ENCODE results near the gene TBCA. TPM values are rescaled to one million over a fixed set of nuclear protein-coding genes. Genes with fewer than 3 reads are reported as not detected.

Gene TBCA
- total and polyA plus RNA-seq, 2 donors (not counting 3 experiments of a cell fraction or from before 2014, with no cell fraction given): 48.2 to 206 TPM

DNA sequence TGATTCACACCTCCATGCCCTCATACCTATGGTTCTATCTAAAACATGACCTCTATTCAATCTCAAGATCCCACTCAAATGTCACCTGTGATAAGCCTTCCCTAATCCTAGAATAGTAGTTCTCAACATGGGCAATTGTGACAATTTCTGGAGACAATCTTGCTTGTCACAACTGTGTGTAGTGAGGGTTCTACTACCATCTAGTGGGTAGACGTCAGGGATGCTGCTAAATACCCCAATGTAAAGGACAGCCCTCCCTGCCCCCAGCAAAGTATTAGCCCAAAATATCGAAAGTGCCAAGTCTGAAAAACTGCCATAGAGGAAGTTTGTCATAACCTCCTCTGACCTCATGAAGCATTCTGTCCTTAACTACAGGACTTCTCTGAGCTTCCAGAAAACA lies 32.0 kb downstream of the TBCA start:
- H3K4me1 ChIP-seq (ENCODE audit: control insufficient read depth, extremely low read depth, insufficient read depth, low read length): peaks cover 12% of the 10 kb centered on the region
- H2AFZ ChIP-seq (ENCODE audit: low read depth, low read length): no peak overlapping the region
- BruUV-seq (replicated peaks): no TSS peak
- ChIA-PET POLR2A (no interaction called here), CTCF (interaction anchor here (0.9 kb wide), 1 partner anchor 8 kb away, joined by 4 read pairs; no protein-coding TSS in a partner anchor)
- H3K9ac ChIP-seq (replicated peaks; ENCODE audit: extremely low read depth, insufficient read depth, low read length): no peak overlapping the region
- dilution Hi-C loops (cut with MboI; ENCODE audit: extremely low pct_ligation_motif_present, low sequenced_read_pairs) (no loop called here), intact Hi-C loops (cut with micrococcal nuclease) (no loop called here)
- peaks cover 79% of the 10 kb centered on the region for H3K79me2 ChIP-seq (ENCODE audit: control insufficient read depth, insufficient read depth, low read length)
- no peaks in the 10 kb centered on the region for H3K27me3 ChIP-seq (ENCODE audit: control insufficient read depth in 2 of 2, insufficient read depth in 2 of 2, low read length in 2 of 2)
- H3K27ac ChIP-seq (ENCODE audit: insufficient read depth, low read depth, low read length): no peak overlapping the region
- H3K9me3 ChIP-seq (replicated peaks; ENCODE audit: control insufficient read depth, insufficient read depth, low read length): no peaks in the 10 kb centered on the region
- TF ChIP-seq, protein P1, sequence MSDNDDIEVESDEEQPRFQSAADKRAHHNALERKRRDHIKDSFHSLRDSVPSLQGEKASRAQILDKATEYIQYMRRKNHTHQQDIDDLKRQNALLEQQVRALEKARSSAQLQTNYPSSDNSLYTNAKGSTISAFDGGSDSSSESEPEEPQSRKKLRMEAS (IDR thresholded peaks at IDR 0.05; ENCODE audit: insufficient read depth, insufficient read length): no peak
- TF ChIP-seq MYC (IDR thresholded peaks at IDR 0.05; ENCODE audit: low read depth, low read length) (no peak), POLR2A (IDR thresholded peaks at IDR 0.05; ENCODE audit: low read depth, low read length) (no peak), EZH2 (IDR thresholded peaks at IDR 0.05; ENCODE audit: borderline replicate concordance, low read depth, low read length, severe bottlenecking) (no peak), JUN (IDR thresholded peaks at IDR 0.05; ENCODE audit: borderline replicate concordance, insufficient read depth, insufficient read length, low read depth) (no peak), GATA2 (IDR thresholded peaks at IDR 0.05; ENCODE audit: insufficient read depth, insufficient read length, low read depth, low read length) (no peak), POLR2AphosphoS5 (IDR thresholded peaks at IDR 0.05; ENCODE audit: insufficient read depth, low read depth, low read length) (no peak), FOS (IDR thresholded peaks at IDR 0.05; ENCODE audit: borderline replicate concordance, insufficient read depth, low read length) (no peak)
- TF ChIP-seq, protein P2, sequence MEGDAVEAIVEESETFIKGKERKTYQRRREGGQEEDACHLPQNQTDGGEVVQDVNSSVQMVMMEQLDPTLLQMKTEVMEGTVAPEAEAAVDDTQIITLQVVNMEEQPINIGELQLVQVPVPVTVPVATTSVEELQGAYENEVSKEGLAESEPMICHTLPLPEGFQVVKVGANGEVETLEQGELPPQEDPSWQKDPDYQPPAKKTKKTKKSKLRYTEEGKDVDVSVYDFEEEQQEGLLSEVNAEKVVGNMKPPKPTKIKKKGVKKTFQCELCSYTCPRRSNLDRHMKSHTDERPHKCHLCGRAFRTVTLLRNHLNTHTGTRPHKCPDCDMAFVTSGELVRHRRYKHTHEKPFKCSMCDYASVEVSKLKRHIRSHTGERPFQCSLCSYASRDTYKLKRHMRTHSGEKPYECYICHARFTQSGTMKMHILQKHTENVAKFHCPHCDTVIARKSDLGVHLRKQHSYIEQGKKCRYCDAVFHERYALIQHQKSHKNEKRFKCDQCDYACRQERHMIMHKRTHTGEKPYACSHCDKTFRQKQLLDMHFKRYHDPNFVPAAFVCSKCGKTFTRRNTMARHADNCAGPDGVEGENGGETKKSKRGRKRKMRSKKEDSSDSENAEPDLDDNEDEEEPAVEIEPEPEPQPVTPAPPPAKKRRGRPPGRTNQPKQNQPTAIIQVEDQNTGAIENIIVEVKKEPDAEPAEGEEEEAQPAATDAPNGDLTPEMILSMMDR (IDR thresholded peaks at IDR 0.05; ENCODE audit: extremely low read depth in 1 of 2, insufficient read depth in 1 of 2, low read depth in 1 of 2, low read length in 2 of 2): no peak
- no peaks in the 10 kb centered on the region for H3K9me1 ChIP-seq (replicated peaks; ENCODE audit: control insufficient read depth, extremely low read depth, insufficient read depth, low read length)
- peaks cover 7% of the 10 kb centered on the region for H4K20me1 ChIP-seq (replicated peaks; ENCODE audit: control insufficient read depth, extremely low read depth, insufficient read depth, low read length)
- H3K36me3 ChIP-seq (ENCODE audit: control insufficient read depth in 2 of 2, extremely low read depth in 1 of 2, insufficient read depth in 2 of 2, low read length in 2 of 2): peaks cover 0 to 2% of the 10 kb centered on the region in 2 experiments
- no peak for FAIRE-seq
- DNase-seq (ENCODE audit: low read depth, low spot score): no peak
- no peak overlapping the region for H3K4me2 ChIP-seq (ENCODE audit: insufficient read depth, low read length)
- no peak overlapping the region for H3K4me3 ChIP-seq (replicated peaks in 1 of 3; ENCODE audit: insufficient read depth in 1 of 3, low read depth in 1 of 3, low read length in 3 of 3)

Data from endothelial cell of umbilical vein (primary cell).